NCI-H446 (cell line): ENCODE results near the gene VAV2.
"Not testable (repeated sequence)": the region's sequence is repeated elsewhere in the genome, so short reads cannot be mapped to it uniquely, and the experiment has no call there.

Source experiments
- DNase-seq, 2 experiments: peaks; one replicate each; lab custom pipeline; 2025; lab: John Stamatoyannopoulos, UW

Gene VAV2

DNA sequence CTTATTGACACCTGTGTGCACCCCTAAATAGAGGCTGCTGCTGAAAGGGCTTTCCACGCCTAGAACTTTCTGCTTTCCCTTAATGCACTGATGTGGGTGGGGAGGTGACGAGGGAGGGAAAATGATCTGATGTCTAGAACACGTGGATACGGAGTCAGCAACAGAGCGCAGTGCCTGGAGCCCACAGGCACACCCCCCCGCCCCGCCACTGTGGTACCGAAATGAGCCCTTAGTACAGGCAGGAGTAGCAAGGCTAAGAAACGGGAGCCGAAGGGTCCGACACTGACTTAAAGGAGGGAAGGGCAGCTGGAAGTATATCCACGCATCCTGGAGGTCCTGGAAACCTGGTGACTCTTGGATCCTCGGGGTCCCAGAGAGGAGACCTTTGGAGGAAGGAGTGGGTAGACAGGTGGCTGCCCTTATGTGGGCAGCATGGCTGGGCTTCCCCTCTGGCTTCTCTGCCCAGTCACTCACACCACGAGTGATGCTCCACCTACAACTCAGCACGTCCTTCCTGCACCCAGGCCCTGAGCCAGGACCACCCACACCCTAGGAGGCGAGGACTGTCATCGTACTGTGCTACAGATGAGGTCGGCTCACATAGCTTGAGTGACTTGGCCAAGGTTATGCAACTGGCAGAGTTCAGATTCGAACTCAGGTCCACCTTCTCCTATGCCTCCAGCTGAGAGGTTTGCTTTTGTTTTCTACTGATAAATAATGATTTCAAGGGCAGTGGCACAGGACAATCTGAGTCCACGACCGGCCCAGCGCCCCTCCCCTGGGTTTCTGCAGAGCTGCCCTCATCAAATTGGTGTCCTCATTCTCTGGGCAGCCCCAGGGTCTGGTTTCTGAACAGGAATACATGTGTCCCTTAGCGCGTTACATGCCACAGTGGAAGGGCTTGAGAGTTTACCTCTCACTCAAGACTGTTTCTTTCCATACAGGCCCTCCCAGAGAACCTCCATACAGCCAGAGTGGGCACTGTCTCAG is 4.7 kb upstream of the VAV2 start:
- no peak for DNase-seq

DNA sequence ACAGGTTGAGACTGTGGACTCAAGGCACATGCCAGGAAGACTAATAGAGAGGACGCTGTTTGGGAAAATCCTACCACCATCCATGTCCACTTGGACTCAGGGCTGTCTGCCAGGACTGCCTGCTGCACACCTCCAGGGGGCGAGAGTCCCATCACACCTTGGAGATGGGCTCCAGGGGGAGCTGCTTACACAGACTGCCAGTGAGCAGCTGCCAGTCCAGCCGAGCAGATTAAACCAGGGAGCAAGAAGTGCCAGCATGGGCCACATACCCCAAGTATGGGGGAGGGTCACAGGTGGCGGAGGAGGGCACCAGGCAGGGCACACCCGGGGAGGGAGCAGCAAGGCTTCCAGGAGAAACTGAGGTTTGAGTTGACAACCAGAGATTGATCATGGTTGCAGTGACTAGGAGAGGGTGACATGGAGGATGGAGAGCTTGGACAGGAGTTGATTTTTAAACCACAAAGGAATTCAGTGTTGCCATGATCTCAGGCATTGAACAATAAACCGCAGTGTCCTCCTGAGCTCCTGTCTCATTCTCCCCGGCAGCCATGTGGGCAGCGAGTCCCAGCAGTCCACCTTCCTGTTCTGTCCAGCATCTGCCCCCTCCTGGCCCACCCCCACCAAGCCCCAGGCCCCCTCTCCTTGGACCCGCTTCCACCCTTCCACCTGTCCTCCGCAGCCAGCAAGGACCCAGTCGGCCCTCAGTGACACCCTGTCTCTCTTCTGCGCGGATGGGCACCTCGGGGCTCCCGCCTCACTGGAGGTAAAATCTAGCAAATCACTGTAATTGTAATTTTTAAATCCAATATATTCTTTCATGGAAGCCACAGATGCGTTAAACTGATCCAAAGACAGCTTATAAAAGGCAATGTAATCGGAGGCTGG is 3.1 kb upstream of the VAV2 start:
- no peak for DNase-seq

DNA sequence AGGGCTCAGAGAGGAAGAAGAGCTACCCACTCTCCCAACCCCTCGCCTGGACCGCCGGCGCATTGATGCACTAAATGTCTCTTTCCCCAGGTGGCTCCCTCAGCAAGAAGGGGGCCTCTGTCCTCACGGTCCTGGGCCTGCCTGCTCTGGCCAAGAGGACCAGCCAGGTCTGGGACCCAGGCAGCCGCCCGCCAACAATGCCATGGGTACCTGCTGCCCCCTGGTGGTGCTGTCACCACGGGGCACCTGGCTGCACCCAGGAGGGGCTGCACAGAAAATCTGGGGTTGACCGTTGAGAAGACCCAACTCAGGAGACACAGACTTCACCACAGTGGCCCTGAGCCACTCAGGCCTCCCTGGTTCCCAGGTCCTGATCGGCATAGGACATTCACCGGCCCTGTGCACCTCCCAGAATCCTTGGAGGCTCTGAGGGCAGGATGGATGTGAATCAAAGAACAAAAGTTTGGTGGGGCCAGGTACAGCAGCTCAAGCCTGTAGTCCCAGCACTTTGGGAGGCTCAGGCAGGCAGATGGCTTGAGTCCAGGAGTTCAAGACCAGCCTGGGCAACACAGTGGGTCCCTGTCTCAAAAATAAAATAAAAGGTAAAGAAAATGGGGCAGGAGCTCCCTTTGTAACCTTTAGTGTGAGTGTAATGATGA is 2.4 kb upstream of the VAV2 start:
- DNase-seq, result peak in 1 of 2 experiments; percentile 61

DNA sequence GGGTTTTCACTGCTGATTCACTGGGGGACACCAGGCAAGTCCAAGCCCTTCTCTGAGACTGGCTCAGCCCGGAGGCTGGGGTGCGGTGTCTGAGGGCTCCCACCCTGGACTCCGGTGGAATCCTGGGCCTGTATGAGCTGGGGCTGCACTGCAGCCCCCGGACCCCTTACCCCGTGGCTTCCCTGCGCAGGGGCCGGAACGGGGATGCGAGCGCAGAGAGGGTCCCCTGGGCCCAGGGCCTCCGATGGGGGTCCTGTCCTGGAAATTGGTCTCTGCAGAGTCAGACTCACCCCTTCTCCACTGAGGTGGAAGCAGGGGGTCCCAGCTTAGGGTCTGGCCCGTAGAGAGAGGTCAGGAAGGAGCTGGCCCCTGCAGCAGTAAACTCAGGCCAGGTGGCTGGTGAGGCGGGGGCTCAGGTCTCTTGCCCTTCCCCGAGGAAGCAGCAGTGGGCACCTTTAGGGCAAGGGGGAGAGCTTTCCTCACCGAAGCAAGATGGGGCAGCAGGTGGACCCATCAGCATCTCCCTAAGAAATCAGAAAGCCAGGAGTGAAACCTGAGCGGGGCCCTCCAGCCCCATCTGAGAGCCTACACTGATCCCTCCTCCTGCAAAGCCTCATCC is 1.6 kb upstream of the VAV2 start:
- DNase-seq, result no peak

DNA sequence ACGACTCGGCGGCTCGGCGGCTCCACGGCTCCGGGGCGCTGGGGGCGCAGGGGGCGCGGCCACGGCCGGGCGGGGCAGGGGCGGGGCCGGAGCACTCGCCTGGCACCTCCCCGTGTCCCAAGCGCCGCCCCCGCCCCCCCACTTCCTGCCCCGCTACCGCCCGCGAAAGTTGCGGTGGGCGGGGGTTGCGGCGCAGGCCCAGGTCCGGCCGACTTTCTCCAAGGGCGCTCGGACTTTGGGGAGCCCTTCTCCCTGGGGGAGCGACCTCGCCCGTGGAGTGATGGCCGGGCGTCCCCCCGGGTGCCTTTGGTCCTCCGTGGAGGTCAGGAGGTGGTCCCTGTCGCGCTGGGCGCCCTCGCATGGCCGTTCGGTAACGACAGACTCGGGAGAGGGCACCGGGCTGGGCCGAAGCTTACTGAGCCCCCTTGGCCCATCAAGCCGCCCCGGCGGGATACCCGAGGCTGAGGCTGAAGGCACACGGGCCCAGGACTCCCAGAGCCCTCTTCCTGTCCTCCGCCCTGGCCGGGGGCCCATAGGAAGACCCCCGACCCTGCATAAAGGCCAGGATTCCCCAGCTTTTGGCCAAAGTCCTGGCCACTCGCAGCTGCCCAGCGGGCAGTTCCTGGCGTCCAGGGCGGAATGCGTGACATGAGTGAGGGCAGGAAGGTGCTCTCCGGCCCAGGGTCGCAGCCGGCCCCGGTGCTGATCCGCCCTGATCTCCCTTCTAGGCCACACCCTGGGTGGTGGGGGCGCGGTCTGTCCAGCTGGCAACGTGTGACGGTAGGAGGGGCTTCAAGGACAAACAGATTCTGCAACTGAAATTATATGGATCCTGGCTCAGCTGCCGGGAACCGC is 883 bp upstream of the VAV2 start:
- peak; percentile 13 to 73 for DNase-seq

DNA sequence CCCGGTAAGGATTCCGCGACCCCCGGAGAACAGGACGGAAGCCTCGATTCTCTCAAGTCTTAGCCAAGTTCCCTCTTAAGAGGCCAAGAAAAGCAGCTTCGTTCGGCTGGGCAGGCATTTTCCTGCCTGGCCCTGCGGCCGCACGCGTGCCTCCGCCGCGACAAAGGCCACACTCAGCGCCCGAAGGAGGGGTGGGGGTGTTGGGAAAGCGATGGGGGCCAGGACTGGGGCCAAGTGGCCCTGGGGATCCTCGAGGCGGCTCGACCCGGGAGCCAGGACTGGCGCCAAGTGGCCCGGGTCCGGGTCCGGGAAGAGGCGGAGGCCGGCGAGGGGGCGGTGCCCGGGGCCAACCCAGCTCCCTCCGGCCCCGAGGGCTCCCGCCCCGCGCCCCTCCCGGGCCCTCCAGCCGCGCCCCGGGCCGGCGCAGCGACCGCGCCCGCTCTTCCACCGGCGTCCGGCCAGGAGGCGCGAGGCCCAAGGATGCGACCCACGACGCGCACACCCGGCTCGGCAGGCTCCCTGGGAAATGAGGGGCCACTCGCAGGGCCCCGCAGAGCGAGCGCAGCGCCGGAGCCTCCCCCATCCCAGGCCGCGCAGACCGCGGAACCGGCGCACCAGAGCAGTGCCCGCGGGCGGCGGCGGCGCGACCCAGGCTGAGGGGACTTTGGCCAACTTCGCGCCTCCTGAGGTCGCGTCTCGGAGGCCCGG is 756 bp downstream of the VAV2 start:
- no peak for DNase-seq

DNA sequence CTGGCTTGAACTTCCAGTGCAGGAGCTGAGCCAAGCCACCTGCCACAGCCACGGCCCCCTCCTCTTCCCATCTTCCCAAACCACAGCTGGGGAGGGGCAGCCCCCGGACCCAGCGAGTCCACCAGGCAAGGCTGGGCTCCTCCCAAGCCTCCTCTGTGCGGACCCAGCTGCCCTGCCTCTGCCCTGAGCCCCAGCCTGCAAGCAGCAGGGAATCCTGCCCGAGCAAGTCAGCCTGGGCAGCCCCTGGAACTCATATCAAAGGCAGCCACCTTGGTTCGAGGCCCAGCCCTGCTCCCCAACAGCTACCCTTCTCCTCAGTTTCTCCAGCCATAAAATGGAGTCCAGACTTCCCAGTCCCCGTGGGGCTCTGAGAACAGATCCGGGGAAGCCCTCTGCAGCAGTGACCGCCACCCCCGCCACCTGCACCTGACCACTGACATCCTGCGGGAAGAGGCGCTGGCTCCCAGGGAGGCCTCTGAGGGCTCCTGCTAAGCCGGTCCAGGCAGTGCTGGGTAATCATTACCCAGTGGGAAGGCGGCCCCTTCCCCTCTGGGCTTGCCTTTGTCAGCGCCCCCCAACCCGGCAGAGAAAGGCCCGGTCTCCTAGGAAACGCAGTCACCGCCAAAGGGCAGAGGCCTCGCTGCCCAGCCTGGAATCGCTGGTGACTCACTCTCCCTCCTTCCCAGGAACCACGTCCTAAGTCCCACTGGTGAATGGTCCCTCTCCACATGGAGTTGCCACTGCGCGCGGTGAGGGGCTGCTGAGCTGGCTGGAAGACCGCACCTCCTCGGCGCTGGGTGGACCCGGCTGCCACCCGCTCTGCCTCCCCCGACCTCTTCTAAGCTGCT is 1.5 kb downstream of the VAV2 start:
- no peak for DNase-seq

DNA sequence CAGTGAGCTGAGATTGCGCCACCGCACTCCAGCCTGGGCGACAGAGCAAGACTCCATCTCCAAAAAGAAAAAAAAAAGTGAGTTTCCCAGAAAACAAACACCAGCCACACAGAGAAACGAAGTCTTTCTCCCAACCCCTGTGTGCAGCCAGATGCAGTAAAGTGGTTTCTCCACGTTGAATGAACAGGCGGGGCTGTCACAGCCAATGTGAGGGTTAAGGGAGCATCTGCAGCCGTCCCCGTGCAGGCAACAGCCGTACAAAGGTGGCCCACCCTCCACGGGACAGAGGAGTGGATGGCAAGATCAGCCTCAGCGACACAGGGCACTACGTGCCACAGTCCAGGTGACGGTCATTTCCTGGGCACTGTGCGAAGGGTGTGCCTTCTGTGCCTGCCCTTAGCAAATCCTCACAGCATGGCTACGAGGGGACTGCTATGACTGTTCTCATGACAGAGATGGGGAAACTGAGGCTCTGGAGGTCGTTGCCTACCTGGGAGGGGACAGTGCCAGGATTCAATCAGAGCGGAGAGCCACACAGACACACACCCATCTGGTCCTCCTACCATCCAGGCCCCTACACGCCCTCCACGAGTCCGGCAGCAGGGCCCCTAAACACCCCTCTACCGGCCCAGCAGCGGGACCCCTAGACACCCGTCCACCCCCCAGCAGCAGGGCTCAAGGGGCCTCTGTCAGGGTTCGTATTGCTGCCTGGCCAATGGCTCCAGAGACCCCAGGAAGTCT is 2.3 kb downstream of the VAV2 start:
- no peak for DNase-seq

DNA sequence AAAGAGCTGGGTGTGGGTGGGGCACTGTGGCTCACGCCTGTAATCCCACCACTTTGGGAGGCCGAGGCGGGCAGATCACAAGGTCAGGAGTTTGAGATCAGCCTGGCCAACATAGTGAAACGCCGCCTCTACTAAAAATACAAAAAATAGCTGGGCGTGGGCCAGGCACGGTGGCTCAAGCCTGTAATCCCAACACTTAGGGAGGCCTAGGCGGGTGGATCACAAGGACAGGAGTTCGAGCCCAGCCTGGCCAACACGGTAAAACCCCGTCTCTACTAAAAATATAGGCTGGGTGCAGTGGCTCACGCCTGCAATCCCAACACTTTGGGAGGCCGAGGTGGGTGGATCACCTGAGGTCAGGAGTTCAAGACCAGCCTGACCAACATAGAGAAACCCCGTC is 3.4 kb downstream of the VAV2 start:
- not testable (repeated sequence) for DNase-seq

DNA sequence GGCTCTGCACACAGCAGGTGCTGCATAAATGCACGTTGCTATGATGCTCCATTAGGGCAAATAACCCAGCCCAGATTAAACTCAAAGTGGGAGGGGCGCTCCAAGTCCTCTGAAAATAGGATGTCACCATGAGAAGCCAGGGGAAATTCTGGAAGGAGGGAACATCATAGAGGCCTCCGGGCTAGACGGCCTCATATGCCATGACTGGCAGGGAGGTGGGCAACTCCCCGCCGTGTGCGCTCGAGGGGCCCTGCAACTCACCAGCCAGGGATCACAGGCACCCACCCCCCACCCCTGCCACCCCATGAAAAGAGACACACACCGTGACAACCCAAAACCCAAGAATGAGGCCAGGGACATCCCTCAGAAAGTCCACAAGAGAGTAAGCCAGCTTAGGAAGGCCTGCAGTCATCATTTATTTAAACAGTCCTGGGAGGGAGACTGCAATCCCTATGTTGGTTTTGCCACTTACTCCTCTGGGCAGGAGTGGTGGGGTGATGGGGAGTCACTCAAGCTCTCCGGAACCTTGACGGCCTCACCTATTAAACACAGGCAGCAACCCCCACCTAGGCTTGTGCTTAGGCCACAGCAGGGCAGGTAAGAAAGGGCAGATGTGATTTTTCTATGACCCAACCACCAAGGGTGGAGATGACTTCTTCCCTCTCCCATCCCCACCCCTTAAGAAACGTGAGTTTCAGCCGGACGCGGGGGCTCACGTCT is 4.0 kb downstream of the VAV2 start:
- no peak for DNase-seq

DNA sequence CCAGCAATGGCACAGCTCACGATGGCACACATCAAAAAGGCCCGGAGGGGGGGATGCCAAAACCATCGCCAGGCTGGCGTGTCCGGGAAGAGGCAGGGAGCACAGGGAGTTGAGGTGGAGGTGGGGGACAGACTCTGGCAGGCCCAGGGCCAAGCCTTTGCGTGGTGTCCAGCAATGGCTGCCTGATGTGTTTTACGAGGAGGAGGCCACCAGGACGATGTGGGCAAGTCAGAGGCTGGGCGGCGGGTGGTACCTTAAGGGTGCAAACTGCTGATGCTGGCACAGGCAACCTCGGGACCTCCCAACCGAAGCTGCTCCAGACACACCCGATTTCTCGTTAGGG is 4.7 kb downstream of the VAV2 start:
- no peak for DNase-seq

DNA sequence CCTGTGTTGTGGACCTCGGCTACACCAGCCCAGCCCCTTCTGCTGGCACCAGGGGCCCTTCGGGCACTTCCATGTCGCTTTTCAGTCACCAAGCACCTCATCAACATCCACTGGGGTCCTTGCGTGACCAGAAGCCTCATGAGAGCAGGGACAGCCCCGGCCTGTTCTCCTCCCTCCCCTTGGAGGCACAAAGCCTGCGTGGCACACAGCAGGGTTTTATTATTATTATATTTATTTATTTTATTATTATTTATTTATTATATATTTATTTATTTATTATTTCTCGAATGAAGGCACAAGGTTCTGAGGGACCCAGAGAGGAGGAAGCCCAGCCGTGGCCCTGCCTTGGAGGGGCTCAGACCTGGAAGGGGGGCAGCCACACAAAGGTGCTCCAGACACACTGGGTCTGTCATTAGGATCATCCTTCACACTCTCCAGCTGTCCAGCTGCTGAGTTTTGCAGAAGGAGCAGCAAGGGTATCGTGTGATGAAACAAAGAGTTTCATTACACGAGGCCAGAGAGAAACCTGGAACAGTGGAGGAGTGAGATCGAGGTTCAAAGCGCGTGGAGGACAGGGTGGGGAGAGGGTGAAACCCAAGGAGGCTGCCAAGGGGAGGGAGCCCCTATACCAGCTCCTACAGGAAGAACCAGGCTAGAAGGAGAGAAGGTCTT is 5.2 kb downstream of the VAV2 start:
- DNase-seq, result no peak

DNA sequence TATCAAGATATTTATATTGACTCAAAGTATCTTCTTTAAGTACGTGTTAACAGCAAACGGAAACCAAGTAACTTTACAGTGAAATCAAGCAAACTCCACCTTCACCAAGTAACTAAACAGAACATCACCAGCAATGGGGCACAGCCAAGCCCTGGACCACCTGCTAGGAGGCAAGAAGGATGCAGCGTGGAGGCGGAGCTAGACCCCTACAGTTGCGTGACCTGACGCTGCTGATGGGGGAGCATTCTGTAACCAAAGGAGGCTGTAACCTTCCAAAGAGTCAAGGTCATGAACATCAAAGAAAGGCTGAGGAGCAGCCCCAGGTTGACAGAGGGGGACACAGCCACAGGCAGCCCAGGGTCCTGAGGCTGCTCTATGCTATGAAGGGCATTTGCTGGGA is 6.1 kb downstream of the VAV2 start:
- no peak for DNase-seq

DNA sequence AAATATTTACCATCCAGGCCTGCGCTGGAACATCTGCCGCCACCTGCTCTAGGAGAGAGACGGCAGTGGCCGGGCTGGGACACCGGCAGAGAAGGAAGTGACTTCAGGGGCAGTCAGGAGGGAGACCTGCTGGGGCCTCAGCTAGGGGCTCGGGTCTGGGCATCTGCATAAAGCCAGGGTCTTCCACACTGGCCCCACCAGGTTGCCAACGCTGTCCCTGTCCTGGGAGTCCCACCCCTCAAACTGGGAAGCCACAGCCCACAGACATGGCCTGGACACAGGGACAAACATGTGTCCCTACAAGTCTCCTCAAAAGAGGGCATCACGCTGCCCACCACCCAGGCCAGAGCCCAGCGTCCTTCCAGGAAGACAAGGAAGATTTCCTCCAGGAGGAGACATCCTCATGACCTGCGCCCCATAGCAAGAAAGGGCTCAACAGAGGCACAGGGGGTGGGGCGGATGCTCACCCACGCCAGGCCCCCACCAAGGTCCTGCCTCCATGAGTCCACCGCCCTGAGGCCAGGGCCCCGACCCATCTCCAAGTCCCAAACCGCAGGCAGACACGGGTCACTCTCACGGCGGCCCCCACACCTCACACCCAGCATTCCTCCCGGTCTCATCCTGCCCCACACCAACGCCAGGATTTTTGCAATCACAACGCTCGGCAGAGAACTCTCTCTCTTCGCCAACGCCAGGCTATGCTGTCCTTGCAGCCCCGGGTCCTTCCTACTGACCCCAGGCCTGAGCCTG is 9.0 kb downstream of the VAV2 start:
- DNase-seq, result no peak

DNA sequence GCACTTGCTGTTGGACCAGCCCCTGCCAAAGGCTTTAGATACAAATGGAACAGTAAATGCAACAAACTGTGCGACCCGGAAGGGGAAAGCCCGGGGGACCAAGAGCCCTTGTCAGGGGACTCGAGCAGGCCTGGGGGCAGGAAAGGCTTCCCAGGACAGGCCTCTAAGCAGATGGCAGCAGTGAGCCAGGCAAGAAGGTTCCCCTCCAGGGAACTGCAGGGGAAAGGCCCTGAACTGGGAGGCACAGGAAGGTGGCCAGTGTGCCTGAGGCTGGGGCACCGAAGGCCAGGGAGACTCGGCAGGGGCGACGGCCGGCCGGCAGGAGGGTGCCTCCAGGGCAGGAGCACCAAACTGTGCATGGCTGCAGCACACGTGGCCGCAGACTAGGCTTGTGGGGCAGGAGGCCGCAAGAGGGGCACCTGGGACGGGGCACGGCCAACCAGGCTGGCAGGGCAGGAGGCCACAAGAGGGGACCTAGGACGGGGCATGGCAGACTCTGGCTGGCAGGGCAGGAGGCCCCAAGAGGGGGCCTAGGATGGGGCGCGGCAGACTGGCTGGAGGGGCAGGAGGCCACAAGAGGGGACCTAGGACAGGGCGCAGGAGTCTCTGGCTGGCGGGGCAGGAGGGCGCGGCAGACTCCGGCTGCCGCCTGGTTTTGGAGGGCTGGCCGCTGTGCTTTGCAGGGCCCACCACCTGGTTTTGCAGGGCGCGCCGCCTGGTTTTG is 10.0 kb downstream of the VAV2 start:
- DNase-seq, result no peak

DNA sequence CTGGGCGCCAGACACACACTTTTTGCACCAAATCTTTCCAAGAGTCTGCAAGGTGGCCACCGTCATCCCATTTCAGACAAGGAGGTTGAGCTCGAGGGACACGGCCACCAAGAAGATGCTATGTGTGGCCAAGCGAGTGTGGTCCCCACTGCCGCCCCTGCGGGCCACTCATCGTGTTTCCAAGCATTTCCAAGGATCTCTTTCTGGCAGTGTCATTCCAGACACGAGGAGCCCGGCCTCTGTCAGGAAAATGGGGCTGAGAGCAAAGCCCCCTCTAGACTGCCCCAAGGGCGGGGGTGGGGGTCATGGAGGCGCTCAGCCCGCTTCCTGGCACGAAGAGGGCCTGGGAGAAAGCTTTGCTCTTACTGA is 10.6 kb downstream of the VAV2 start:
- no peak for DNase-seq
